GM21529 (cell line): ENCODE results near the gene TATDN2.
"Not testable (repeated sequence)": the region's sequence is repeated elsewhere in the genome, so short reads cannot be mapped to it uniquely, and the experiment has no call there.

Experiments
- ATAC-seq: cut with Tn5 transposase; IDR thresholded peaks from one replicate; pipeline ENCODE4 v1.9.1; 2021; ENCODE audit not compliant: unreplicated experiment

Gene TATDN2

DNA sequence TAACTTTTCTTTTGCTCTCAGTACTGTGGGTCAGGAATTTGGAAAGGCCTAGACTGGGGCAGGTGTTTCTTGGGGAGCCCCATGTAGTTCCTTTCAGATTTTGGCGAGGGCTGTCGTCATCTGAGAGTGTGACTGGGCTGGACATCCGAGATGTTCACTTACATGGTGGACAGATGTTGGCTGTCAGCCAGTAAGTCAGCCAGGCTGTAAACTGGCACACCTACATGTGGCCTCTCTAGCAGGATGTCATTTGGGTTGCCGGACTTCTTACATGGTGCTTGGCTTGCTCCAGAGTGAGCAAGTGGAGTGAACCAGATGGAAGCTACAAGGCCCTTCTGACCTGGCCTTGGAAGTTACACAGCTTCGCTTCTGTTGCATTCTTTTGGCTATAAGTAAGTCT, 20.7 kb downstream of the TATDN2 start:
- no peak for ATAC-seq

DNA sequence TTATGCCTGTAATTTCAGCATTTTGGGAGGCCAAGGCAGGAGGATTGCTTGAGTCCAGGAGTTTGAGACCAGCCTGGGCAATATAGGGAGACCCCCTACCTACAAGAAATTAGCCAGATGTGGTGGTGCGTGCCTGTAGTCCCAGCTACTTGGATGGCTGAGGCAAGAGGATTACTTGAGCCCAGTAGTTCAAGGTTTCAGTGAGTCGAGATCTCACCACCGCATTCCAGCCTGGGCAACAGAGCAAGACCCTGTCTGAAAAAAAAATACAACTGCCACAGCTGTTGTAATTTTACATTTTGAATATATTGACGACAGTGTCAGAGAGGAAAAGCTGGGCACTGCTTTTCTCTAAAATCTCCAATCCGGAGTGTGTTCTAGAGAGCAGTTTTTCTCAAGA, 21.2 kb downstream of the TATDN2 start:
- ATAC-seq, result no peak

DNA sequence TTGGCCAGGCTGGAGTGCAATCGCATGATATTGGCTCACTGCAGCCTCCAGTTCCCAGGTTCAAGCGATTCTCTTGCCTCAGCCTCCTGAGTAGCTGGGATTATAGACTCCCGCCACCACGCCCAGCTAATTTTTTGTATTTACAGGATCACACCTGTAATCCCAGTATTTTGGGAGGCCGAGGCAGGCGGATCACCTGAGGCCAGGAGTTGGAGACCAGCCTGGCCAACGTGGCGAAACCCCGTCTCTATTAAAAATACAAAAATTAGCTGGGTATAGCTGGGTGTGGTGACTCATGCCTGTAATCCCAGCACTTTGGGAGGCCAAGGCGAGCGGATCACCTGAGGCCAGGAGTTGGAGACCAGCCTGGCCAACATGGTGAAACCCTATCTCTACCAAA, 24.2 kb downstream of the TATDN2 start:
- not testable (repeated sequence) for ATAC-seq

DNA sequence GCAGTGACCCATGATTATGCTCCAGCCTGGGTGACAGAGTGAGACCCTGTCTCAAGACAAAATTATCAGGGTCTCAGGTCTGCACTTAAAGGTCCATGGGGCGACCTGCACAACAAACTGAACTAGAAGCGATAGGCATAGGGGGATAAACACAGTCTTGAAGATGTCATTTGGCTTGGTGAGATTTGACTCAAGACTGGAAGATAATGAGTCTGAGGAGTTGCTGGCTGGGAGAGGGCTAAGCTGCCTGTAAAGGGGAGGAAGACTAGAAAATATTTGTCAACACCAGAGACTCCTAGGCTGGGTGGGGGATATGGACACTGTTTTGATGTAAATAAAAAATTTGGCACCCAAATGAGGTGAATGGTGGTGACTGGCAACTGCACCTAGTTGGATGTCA, 24.7 kb downstream of the TATDN2 start:
- no peak for ATAC-seq

DNA sequence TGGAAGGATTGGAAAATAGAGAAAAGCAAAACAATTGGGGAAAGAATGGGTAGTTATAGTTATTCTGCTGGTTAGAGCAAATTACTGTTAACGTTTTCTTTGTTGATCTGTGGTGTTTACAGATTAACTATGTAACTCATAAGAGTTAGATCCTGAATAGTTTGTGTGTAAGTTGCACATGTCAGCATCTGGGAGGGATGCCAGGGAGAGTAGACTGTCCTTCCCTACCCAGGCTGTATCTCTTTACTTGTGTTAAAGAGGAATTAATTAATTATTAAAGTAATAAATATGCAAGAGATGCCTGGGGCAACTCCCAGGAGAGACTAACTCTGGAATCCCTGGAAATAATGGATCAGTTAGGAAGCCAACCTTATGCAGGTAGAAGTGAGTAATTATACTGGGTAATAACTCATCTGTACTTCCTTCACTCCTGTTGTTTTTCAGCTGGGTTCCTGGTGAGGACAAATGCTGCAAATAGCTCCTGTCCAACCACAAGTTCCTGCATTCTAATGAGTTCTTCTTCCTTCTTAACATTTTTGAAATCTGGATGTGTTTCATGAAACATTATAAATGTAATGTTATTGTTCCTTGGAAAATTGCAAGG, 25.5 kb downstream of the TATDN2 start:
- ATAC-seq, result no peak

DNA sequence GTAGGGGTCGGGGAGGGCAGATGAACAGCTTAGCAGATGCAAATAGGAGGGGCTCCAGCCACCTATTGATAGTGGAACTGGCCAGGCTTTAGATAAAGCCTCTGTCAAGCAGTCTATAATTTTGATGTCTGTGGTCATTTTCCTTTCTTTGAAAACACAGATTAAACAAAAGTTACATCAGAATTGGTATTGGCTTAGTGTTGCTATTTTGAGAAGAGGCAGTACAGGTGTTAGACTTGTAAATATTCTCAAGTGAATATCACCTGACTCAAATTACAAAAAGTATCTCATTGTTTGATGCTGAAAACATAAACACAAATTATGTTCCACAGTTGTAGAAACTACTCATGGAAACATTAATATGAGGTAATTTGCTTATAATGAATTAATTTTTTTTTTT, 26.3 kb downstream of the TATDN2 start:
- ATAC-seq, result no peak

DNA sequence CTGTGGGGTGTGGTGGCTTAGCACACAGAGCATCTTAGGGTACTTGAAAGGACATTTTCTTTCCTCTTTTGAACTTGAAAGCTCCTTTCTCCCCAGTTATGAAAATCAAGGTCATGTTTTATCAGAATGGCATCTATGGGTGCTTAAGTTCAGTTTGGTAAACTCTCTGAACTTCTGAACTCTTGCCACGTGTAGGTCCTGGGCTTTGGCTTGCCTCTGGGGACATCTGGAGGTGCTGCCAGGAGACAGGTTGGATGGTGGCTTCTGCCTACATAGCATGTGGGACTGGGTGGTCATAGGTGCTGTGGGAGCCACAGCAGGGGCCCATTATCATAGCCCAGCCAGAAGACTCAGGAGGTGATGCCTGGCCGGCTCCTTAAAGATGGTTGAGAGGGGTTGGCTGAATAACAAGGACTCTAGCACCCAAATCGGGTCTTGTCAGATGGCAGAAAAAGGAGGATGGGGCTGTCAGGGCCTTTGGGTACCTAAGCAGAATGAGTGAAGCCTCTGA, 28.9 kb downstream of the TATDN2 start:
- no peak for ATAC-seq

DNA sequence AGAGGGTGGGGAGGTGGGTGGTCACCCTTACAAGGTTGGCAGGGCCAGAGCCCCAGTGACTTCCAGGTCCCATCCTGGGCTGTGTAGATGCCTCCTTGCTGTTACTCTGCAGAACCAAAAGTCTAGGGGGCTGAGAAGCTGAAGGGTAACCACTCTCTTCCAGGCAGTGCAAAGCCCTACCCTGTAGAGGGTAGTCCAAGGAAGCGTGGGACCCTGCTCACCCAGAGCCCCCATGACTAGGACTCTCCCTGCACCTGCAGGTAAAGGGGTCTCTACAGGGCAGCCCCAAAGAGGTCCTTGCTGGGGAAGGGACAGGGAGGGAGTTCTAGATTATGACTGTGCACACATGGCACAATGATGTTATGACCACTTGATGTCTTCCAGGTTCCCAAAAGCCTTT, 30.2 kb downstream of the TATDN2 start:
- ATAC-seq, result no peak

GRCh38 chr3:10279384-10280176, 31.3 kb downstream of the TATDN2 start:
- no peak for ATAC-seq

- ATAC-seq, result no peak
These were observed 31.9 kb downstream of the TATDN2 start for GRCh38 chr3:10280177-10280529.

DNA sequence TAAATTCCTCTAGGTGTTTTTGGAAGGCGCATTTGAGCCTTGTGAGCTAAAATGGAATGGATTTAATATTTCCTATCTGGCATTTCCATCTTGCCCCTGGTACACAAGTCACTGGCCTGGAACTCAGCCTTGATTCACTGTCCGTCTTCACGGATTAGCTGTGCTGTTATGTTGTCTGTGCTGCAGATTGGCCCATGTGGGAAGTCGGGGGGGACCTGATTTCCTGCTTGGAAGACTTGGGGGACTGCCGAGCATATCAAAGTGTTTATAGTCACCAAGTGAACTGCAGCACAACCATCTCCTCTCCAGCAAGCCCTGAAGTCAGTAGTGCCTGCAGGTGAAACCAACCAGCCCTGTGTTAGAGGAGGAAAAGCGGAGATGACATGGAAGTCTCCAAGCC, 32.3 kb downstream of the TATDN2 start:
- no peak for ATAC-seq

GRCh38 chr3:10281951-10282350, 33.7 kb downstream of the TATDN2 start:
- no peak for ATAC-seq

- no peak for ATAC-seq
These were observed 35.4 kb downstream of the TATDN2 start for GRCh38 chr3:10283638-10284037.

- no peak for ATAC-seq
These were observed 36.2 kb downstream of the TATDN2 start for GRCh38 chr3:10284496-10284895.

DNA sequence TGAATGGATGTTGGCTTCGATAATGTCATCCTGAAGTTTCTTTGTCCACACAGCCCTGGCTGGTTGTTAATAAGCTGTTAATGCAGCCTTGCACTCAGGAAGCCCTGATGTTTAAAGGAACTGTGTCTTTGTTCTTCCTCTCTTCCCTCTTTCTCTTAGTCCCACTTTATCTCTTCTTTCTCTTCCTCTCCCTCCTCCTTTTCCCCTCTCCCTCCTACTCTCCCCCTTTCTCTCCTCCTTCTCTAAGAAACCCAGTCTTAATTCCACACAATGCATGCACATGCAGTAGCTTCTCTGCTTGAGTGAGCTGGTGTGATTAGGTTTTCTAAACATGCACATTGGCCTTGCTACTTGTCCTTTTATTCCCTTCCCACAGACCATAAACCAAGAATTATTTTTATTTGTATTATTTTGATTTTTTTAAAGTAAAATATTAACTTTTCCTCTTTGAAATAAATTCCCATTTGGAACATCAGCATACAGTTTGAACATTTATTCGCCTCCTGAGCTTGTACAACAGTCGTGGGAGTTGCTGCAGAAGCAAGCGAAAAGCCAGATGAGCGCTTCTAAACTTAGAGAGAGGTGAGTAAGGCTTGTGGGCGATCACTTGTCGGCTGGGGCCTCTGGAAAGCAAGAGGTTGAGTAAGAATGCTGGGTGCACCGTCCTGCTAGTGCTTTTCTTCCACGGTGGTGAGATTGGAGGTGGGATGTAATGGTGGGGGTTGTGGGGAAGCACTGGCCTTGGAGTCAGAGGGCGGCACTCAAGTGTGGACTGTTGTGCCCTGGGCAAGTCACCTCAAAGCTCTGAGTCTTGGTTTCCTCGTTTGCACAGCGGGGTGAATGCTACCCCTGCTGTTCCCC, 37.2 kb downstream of the TATDN2 start:
- no peak for ATAC-seq

- ATAC-seq, result no peak
These were observed 37.9 kb downstream of the TATDN2 start for GRCh38 chr3:10286133-10286524.

GRCh38 chr3:10286596-10287295, 38.5 kb downstream of the TATDN2 start:
- no peak for ATAC-seq

DNA sequence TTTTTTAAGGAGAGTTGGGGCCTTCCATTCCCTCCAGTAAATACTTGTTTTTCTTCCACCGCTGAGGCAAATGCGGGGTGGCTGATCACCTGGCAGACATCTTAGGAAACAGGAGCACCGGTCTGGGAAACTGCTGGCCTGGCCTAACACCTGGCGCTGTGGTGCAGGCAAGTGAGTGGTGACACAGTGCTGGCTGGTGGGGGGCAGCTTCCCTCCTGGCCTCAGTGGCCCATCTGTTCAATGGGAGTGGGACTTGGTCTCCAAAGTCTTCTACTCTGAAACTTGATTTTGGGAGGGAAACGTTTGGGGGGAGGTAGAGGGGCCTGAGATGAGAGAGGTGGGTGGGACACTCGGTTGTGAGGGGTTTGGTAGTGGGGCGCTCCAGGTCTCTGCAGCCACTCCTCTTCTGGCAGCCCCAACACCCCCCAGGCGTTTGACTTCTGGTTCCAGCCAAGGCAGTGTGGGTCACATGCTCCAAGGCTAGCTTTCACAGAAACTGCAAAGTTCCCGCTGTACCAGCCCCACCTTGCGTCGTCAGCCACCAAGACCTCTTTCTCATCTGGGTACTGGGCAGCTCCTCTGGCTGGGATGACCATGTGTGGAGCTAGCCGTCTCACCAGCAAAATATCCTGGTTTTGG, 39.8 kb downstream of the TATDN2 start:
- no peak for ATAC-seq

DNA sequence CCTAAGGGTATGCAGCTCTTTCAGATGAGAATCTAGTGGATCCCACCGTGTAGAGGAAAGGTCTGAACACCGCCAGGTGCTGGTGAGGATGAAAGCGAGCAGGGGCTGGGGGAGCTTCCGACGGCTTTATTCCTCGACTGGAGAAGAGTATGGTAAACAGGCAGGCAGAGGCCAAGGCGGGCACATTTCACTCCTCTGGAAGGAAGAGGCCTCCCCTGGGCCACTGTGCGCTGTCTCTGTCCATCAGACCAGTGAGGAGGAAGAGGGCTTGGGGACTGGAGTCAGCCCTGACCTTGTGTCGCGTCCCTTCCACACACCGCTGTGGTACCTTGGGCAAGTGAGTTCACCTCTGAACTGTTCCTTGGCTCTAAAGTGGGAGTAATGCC, 40.3 kb downstream of the TATDN2 start:
- no peak for ATAC-seq

GRCh38 chr3:10289077-10289476, 40.8 kb downstream of the TATDN2 start:
- no peak for ATAC-seq
